NCI-H82 treated with DMSO at 0.1 percent for 48 hours (cell line): ENCODE results near the gene PYGO1.
A peak's percentile ranks its signal among the peaks of the same experiment; 100 is the strongest.
"Not testable (repeated sequence)": the region's sequence is repeated elsewhere in the genome, so short reads cannot be mapped to it uniquely, and the experiment has no call there.

ENCODE experiments used
- DNase-seq: peaks from one replicate; lab custom pipeline; 2025; ENCODE audit not compliant: unreplicated experiment; lab: John Stamatoyannopoulos, UW

PYGO1 gene

GRCh38 chr15:55588070-55588814, at the start of gene PYGO1:
Gene PYGO1, minus strand, starts transcription at chr15:55588345. Its CDS starts 462 bp downstream, at chr15:55587883.
- no peak for DNase-seq

- no peak for DNase-seq
Observed at GRCh38 chr15:55637086-55637485, 48.9 kb upstream of the PYGO1 start.

- DNase-seq: no peak
Observed at GRCh38 chr15:55633731-55634130, 45.6 kb upstream of the PYGO1 start.

GRCh38 chr15:55632434-55632833, 44.3 kb upstream of the PYGO1 start:
- no peak for DNase-seq

- DNase-seq: no peak
Observed at GRCh38 chr15:55630858-55631257, 42.7 kb upstream of the PYGO1 start.

GRCh38 chr15:55628369-55628730, 40.2 kb upstream of the PYGO1 start:
- no peak for DNase-seq

- DNase-seq: no peak
Observed at GRCh38 chr15:55627730-55628368, 39.7 kb upstream of the PYGO1 start.

- DNase-seq: no peak
Observed at GRCh38 chr15:55619783-55620182, 31.6 kb upstream of the PYGO1 start.

- DNase-seq: no peak
Observed at GRCh38 chr15:55618387-55618786, 30.2 kb upstream of the PYGO1 start.

GRCh38 chr15:55615445-55615844, 27.3 kb upstream of the PYGO1 start:
- no peak for DNase-seq

- DNase-seq: peak; percentile 79
Observed at GRCh38 chr15:55613727-55614126, 25.6 kb upstream of the PYGO1 start.

- no peak for DNase-seq
Observed at GRCh38 chr15:55606214-55606613, 18.1 kb upstream of the PYGO1 start.

- DNase-seq: no peak
Observed at GRCh38 chr15:55601374-55601773, 13.2 kb upstream of the PYGO1 start.

GRCh38 chr15:55599439-55599838, 11.3 kb upstream of the PYGO1 start:
- no peak for DNase-seq

GRCh38 chr15:55593019-55593418, 4.9 kb upstream of the PYGO1 start:
- not testable (repeated sequence) for DNase-seq

- no peak for DNase-seq
Observed at GRCh38 chr15:55590788-55591187, 2.6 kb upstream of the PYGO1 start.

GRCh38 chr15:55589287-55589686, 1.1 kb upstream of the PYGO1 start:
- DNase-seq: no peak

- no peak for DNase-seq
Observed at GRCh38 chr15:55588815-55589115, 620 bp upstream of the PYGO1 start.

- no peak for DNase-seq
Observed at GRCh38 chr15:55587321-55588069, 650 bp downstream of the PYGO1 start.

GRCh38 chr15:55586808-55587207, 1.3 kb downstream of the PYGO1 start:
- no peak for DNase-seq

GRCh38 chr15:55576943-55577342, 11.2 kb downstream of the PYGO1 start:
- no peak for DNase-seq

GRCh38 chr15:55574096-55574495, 14.0 kb downstream of the PYGO1 start:
- no peak for DNase-seq
